ENCODE results near the gene ADCY7.

DNA sequence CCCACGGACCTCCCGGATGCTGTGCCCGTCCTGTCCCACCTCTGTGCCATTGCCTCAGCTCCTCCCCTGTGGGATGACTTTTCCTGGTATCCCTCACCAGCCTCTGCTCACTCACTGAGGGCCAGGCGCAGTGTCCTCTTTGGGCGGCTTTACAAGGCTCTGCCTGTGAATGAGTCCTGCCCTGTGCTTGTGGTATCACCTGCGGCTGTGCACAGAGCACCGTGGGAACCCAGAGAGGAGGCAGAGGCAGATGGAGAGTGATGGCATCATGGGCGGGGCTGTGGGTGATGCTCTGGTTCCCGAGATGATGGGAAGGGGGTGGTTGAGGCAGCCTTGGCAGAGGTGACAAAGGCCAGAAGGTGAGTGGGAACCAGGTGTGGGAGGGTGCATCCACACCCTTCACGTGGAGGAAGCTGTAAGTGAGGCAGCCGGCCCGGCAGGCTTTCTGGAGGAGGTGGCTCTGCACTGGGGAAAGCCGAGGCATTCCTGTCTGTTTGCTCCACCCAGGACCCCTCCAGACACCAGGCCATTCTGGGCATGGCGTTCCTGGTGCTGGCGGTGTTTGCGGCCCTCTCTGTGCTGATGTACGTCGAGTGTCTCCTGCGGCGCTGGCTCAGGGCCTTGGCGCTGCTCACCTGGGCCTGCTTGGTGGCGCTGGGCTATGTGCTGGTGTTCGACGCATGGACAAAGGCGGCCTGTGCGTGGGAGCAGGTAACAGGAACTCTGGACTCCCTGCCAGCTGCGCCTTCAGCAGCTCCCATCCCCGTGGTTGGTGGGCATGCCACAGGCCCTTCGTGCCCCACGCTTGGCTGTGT is 23.8 kb downstream of the ADCY7 start:
- TF ChIP-seq, protein P1, sequence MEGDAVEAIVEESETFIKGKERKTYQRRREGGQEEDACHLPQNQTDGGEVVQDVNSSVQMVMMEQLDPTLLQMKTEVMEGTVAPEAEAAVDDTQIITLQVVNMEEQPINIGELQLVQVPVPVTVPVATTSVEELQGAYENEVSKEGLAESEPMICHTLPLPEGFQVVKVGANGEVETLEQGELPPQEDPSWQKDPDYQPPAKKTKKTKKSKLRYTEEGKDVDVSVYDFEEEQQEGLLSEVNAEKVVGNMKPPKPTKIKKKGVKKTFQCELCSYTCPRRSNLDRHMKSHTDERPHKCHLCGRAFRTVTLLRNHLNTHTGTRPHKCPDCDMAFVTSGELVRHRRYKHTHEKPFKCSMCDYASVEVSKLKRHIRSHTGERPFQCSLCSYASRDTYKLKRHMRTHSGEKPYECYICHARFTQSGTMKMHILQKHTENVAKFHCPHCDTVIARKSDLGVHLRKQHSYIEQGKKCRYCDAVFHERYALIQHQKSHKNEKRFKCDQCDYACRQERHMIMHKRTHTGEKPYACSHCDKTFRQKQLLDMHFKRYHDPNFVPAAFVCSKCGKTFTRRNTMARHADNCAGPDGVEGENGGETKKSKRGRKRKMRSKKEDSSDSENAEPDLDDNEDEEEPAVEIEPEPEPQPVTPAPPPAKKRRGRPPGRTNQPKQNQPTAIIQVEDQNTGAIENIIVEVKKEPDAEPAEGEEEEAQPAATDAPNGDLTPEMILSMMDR (IDR thresholded peaks at IDR 0.05), result no peak
- TF ChIP-seq, protein P2, sequence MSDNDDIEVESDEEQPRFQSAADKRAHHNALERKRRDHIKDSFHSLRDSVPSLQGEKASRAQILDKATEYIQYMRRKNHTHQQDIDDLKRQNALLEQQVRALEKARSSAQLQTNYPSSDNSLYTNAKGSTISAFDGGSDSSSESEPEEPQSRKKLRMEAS (CRISPR knock-in tag; IDR thresholded peaks at IDR 0.05), result no peak
- no peak for TF ChIP-seq MXD4 (CRISPR knock-in tag; IDR thresholded peaks at IDR 0.05; ENCODE audit: borderline replicate concordance)
- TF ChIP-seq, protein P3, sequence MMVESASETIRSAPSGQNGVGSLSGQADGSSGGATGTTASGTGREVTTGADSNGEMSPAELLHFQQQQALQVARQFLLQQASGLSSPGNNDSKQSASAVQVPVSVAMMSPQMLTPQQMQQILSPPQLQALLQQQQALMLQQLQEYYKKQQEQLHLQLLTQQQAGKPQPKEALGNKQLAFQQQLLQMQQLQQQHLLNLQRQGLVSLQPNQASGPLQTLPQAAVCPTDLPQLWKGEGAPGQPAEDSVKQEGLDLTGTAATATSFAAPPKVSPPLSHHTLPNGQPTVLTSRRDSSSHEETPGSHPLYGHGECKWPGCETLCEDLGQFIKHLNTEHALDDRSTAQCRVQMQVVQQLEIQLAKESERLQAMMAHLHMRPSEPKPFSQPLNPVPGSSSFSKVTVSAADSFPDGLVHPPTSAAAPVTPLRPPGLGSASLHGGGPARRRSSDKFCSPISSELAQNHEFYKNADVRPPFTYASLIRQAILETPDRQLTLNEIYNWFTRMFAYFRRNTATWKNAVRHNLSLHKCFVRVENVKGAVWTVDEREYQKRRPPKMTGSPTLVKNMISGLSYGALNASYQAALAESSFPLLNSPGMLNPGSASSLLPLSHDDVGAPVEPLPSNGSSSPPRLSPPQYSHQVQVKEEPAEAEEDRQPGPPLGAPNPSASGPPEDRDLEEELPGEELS (CRISPR knock-in tag; IDR thresholded peaks at IDR 0.05), result no peak
- TF ChIP-seq SP1 (CRISPR knock-in tag; conservative IDR thresholded peaks at IDR 0.05), result no peak
- TF ChIP-seq, protein P4, sequence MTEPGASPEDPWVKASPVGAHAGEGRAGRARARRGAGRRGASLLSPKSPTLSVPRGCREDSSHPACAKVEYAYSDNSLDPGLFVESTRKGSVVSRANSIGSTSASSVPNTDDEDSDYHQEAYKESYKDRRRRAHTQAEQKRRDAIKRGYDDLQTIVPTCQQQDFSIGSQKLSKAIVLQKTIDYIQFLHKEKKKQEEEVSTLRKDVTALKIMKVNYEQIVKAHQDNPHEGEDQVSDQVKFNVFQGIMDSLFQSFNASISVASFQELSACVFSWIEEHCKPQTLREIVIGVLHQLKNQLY (CRISPR knock-in tag; IDR thresholded peaks at IDR 0.05), result no peak
- TF ChIP-seq, protein P5, sequence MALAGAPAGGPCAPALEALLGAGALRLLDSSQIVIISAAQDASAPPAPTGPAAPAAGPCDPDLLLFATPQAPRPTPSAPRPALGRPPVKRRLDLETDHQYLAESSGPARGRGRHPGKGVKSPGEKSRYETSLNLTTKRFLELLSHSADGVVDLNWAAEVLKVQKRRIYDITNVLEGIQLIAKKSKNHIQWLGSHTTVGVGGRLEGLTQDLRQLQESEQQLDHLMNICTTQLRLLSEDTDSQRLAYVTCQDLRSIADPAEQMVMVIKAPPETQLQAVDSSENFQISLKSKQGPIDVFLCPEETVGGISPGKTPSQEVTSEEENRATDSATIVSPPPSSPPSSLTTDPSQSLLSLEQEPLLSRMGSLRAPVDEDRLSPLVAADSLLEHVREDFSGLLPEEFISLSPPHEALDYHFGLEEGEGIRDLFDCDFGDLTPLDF (CRISPR knock-in tag; IDR thresholded peaks at IDR 0.05), result no peak

Data from WTC11 (cell line).